ENCODE data around the gene MYT1. TPM values are rescaled to one million over a fixed set of nuclear protein-coding genes. Genes with fewer than 3 reads are reported as not detected.
"Not testable (repeated sequence)": the region's sequence is repeated elsewhere in the genome, so short reads cannot be mapped to it uniquely, and the experiment has no call there.

MYT1 gene
- total and polyA plus RNA-seq, 2 donors (not counting 1 experiment from before 2014, with no cell fraction given): not detected

DNA sequence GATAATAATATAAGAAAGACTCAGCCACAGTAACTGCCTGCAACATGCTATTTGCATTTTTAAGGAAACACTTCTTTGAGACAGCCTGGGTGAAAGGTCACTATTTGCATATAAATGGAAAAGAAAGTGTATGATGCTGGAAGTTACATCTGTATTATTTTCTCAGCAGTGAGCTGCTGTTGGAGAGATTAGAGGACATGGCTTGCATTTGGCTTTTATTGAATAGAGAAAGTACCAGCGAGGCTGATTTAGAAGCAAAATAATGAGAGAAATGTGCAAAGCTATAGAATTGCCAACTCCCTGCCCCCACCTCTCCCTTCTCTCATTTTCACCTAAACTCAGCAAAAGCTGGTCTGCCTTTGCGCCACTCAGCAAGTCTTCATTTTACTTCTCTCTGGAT, 12.7 kb downstream of the MYT1 start:
- no peaks in the 10 kb centered on the region for H3K9me3 ChIP-seq (ENCODE audit: control insufficient read depth, insufficient read depth, low read depth, low read length)
- H3K4me1 ChIP-seq (ENCODE audit: control insufficient read depth, extremely low read depth, insufficient read depth, low read length): no peaks in the 10 kb centered on the region
- TF ChIP-seq, protein P1, sequence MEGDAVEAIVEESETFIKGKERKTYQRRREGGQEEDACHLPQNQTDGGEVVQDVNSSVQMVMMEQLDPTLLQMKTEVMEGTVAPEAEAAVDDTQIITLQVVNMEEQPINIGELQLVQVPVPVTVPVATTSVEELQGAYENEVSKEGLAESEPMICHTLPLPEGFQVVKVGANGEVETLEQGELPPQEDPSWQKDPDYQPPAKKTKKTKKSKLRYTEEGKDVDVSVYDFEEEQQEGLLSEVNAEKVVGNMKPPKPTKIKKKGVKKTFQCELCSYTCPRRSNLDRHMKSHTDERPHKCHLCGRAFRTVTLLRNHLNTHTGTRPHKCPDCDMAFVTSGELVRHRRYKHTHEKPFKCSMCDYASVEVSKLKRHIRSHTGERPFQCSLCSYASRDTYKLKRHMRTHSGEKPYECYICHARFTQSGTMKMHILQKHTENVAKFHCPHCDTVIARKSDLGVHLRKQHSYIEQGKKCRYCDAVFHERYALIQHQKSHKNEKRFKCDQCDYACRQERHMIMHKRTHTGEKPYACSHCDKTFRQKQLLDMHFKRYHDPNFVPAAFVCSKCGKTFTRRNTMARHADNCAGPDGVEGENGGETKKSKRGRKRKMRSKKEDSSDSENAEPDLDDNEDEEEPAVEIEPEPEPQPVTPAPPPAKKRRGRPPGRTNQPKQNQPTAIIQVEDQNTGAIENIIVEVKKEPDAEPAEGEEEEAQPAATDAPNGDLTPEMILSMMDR (conservative IDR thresholded peaks at IDR 0.05 in 1 of 2, IDR thresholded peaks at IDR 0.05 in 1 of 2; ENCODE audit: low read depth in 1 of 2, low read length in 2 of 2): no peak
- TF ChIP-seq EZH2 (IDR thresholded peaks at IDR 0.05; ENCODE audit: low read length, missing control alignments): no peak
- peaks cover 10% of the 10 kb centered on the region for H3K27me3 ChIP-seq (ENCODE audit: control insufficient read depth, insufficient read depth, low read length)
- H3K36me3 ChIP-seq (ENCODE audit: control insufficient read depth, insufficient read depth, low read length): no peaks in the 10 kb centered on the region
- H3K79me2 ChIP-seq (ENCODE audit: control insufficient read depth, insufficient read depth, low read length): no peaks in the 10 kb centered on the region
- H3K27ac ChIP-seq (ENCODE audit: insufficient read depth, low read length): no peak overlapping the region
- DNase-seq (ENCODE audit: low read depth in 2 of 2): no peak
- H4K20me1 ChIP-seq (ENCODE audit: control insufficient read depth, extremely low read depth, insufficient read depth, low read length): no peaks in the 10 kb centered on the region
- no peak overlapping the region for H3K4me2 ChIP-seq (ENCODE audit: extremely low read depth, insufficient read depth, low read length)
- H2AFZ ChIP-seq (ENCODE audit: low read length): no peak overlapping the region
- no peak overlapping the region for H3K9ac ChIP-seq (ENCODE audit: insufficient read depth, low read length)
- H3K4me3 ChIP-seq (replicated peaks in 1 of 4; ENCODE audit: control extremely low read depth in 1 of 4, insufficient read depth in 1 of 4, low read depth in 3 of 4, low read length in 4 of 4): no peak overlapping the region

DNA sequence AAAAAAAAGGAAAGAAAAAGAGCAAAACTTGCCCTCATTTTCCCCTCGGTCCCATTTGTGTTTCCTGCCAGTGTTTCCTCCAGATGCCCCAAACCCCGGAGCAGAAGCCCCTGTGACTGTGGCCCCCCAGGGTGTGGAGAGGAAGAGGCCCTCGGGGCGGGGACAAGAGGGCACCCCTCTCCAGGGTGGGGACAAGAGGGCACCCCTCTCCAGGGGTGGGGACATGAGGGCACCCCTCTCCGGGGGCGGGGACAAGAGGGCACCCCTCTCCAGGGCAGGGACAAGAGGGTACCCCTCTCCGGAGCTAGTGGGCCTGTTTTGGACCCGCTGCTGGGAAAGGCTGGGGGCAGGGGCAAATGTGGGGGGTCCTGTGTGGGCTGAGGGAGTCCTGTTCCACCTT, 13.1 kb downstream of the MYT1 start:
- no peaks in the 10 kb centered on the region for H3K4me1 ChIP-seq (ENCODE audit: control insufficient read depth, extremely low read depth, insufficient read depth, low read length)
- H2AFZ ChIP-seq (ENCODE audit: low read length): no peak overlapping the region
- H4K20me1 ChIP-seq (ENCODE audit: control insufficient read depth, extremely low read depth, insufficient read depth, low read length): no peaks in the 10 kb centered on the region
- no peak overlapping the region for H3K27ac ChIP-seq (ENCODE audit: insufficient read depth, low read length)
- no peak overlapping the region for H3K4me2 ChIP-seq (ENCODE audit: extremely low read depth, insufficient read depth, low read length)
- H3K36me3 ChIP-seq (ENCODE audit: control insufficient read depth, insufficient read depth, low read length): no peaks in the 10 kb centered on the region
- H3K4me3 ChIP-seq (replicated peaks in 1 of 4; ENCODE audit: control extremely low read depth in 1 of 4, insufficient read depth in 1 of 4, low read depth in 3 of 4, low read length in 4 of 4): no peak overlapping the region
- no peak for DNase-seq (ENCODE audit: low read depth in 2 of 2)
- H3K9ac ChIP-seq (ENCODE audit: insufficient read depth, low read length): no peak overlapping the region
- peaks cover 9% of the 10 kb centered on the region for H3K27me3 ChIP-seq (ENCODE audit: control insufficient read depth, insufficient read depth, low read length)
- no peaks in the 10 kb centered on the region for H3K79me2 ChIP-seq (ENCODE audit: control insufficient read depth, insufficient read depth, low read length)
- no peaks in the 10 kb centered on the region for H3K9me3 ChIP-seq (ENCODE audit: control insufficient read depth, insufficient read depth, low read depth, low read length)
- no peak for TF ChIP-seq EZH2 (IDR thresholded peaks at IDR 0.05; ENCODE audit: low read length, missing control alignments)
- TF ChIP-seq, protein P1 (conservative IDR thresholded peaks at IDR 0.05 in 1 of 2, IDR thresholded peaks at IDR 0.05 in 1 of 2; ENCODE audit: low read depth in 1 of 2, low read length in 2 of 2): no peak

- no peak overlapping the region for H3K4me2 ChIP-seq (ENCODE audit: extremely low read depth, insufficient read depth, low read length)
- H3K27ac ChIP-seq (ENCODE audit: insufficient read depth, low read length): no peak overlapping the region
- H3K4me1 ChIP-seq (ENCODE audit: control insufficient read depth, extremely low read depth, insufficient read depth, low read length): no peaks in the 10 kb centered on the region
- no peaks in the 10 kb centered on the region for H3K79me2 ChIP-seq (ENCODE audit: control insufficient read depth, insufficient read depth, low read length)
- no peaks in the 10 kb centered on the region for H3K36me3 ChIP-seq (ENCODE audit: control insufficient read depth, insufficient read depth, low read length)
- no peaks in the 10 kb centered on the region for H4K20me1 ChIP-seq (ENCODE audit: control insufficient read depth, extremely low read depth, insufficient read depth, low read length)
- no peak overlapping the region for H3K9ac ChIP-seq (ENCODE audit: insufficient read depth, low read length)
- no peaks in the 10 kb centered on the region for H3K9me3 ChIP-seq (ENCODE audit: control insufficient read depth, insufficient read depth, low read depth, low read length)
- TF ChIP-seq EZH2 (IDR thresholded peaks at IDR 0.05; ENCODE audit: low read length, missing control alignments): no peak
- TF ChIP-seq, protein P1 (conservative IDR thresholded peaks at IDR 0.05 in 1 of 2, IDR thresholded peaks at IDR 0.05 in 1 of 2; ENCODE audit: low read depth in 1 of 2, low read length in 2 of 2): no peak
- DNase-seq (ENCODE audit: low read depth in 2 of 2): no peak
- peaks cover 7% of the 10 kb centered on the region for H3K27me3 ChIP-seq (ENCODE audit: control insufficient read depth, insufficient read depth, low read length)
- H2AFZ ChIP-seq (ENCODE audit: low read length): no peak overlapping the region
- H3K4me3 ChIP-seq (replicated peaks in 1 of 4; ENCODE audit: control extremely low read depth in 1 of 4, insufficient read depth in 1 of 4, low read depth in 3 of 4, low read length in 4 of 4): no peak overlapping the region
Measured at GRCh38 chr20:64177787-64178186, 13.5 kb downstream of the MYT1 start.

GRCh38 chr20:64178925-64179324, 14.7 kb downstream of the MYT1 start:
- not testable (repeated sequence) for H3K4me1 ChIP-seq (ENCODE audit: control insufficient read depth, extremely low read depth, insufficient read depth, low read length); H3K36me3 ChIP-seq (ENCODE audit: control insufficient read depth, insufficient read depth, low read length); H4K20me1 ChIP-seq (ENCODE audit: control insufficient read depth, extremely low read depth, insufficient read depth, low read length)

More at GRCh38 chr20:64178925-64179324, 14.7 kb downstream of the MYT1 start:
- DNase-seq (ENCODE audit: low read depth in 2 of 2); H3K79me2 ChIP-seq (ENCODE audit: control insufficient read depth, insufficient read depth, low read length); H3K9me3 ChIP-seq (ENCODE audit: control insufficient read depth, insufficient read depth, low read depth, low read length); H3K4me3 ChIP-seq (replicated peaks in 1 of 4; ENCODE audit: control extremely low read depth in 1 of 4, insufficient read depth in 1 of 4, low read depth in 3 of 4, low read length in 4 of 4); H3K27ac ChIP-seq (ENCODE audit: insufficient read depth, low read length); H3K4me2 ChIP-seq (ENCODE audit: extremely low read depth, insufficient read depth, low read length); H2AFZ ChIP-seq (ENCODE audit: low read length); H3K27me3 ChIP-seq (ENCODE audit: control insufficient read depth, insufficient read depth, low read length); H3K9ac ChIP-seq (ENCODE audit: insufficient read depth, low read length): not testable (repeated sequence)
